Measurements from ENCODE around the gene ATP11C. TPM values are rescaled to one million over a fixed set of nuclear protein-coding genes. Genes with fewer than 3 reads are reported as not detected.

Gene ATP11C
- total RNA-seq, 4 donors from 2014 or later = 35.6 to 67.9 (median 52.4) TPM

DNA sequence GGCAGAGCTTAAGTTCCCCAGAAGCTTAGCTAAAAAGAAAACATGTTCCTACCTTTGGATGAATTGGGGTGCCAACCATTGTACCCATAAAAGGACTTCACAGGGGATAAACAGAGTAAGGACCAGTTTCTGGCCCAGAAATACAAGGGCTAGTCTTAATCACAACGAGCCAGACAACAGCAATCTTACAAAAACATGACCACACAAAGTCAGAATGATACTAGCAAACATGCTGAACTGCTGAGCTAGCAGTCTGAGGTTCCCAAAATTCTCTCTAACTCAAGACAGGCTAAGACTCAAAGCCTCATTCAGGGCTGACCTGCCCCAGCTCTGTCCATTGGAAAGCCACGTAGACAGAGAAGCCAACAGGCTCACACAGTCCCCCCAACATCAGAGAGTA is 40.3 kb downstream of the ATP11C start:
- Histone ChIP-seq H3K36me3 (no peaks in the 10 kb centered on the region), H3K4me1 (no peaks in the 10 kb centered on the region), H3K27me3 (no peaks in the 10 kb centered on the region), H3K27ac (no peak overlapping the region), H3K4me3 (no peak overlapping the region), H3K9me3 (no peaks in the 10 kb centered on the region)
- TF ChIP-seq POLR2A (IDR thresholded peaks at IDR 0.05) = no peak
- TF ChIP-seq, protein P1, sequence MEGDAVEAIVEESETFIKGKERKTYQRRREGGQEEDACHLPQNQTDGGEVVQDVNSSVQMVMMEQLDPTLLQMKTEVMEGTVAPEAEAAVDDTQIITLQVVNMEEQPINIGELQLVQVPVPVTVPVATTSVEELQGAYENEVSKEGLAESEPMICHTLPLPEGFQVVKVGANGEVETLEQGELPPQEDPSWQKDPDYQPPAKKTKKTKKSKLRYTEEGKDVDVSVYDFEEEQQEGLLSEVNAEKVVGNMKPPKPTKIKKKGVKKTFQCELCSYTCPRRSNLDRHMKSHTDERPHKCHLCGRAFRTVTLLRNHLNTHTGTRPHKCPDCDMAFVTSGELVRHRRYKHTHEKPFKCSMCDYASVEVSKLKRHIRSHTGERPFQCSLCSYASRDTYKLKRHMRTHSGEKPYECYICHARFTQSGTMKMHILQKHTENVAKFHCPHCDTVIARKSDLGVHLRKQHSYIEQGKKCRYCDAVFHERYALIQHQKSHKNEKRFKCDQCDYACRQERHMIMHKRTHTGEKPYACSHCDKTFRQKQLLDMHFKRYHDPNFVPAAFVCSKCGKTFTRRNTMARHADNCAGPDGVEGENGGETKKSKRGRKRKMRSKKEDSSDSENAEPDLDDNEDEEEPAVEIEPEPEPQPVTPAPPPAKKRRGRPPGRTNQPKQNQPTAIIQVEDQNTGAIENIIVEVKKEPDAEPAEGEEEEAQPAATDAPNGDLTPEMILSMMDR (IDR thresholded peaks at IDR 0.05) = no peak
- no peak for DNase-seq
- intact Hi-C loops (cut with DNase I; ENCODE audit: low total_unique reads) = no loop called here

DNA sequence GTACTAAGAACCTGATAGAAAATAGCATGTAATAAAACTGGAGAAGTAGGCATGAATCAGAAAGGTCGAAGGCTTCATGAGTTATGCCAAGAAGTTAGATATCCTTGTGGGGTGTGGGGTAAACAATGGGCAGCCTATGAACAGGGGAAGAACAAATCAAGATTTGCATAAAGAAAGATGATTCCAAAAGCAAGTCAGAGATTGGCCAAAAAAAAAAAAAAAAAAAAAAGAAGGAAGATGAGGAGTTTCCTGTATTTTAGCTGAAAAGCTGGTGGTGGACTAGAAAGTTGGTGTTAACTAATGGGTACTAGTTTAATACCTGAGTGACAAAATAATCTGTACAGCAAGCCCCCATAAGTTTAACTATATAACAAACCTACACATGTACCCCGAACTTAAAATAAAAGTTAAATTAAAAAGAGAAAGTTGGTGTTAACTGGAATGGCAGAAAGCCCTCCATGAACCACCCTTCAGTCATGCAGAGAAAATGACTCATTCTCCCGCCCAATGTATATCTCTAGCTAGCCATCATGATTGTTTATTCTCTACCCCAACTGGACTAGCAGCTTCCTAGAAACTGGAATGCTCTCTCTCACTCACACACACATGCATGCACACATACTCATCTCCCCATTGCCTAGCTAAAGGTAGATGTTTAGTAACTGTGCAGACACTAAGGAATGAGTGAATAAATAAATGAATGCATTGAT is 41.7 kb downstream of the ATP11C start:
- DNase-seq = no peak
- Histone ChIP-seq H3K27me3 (no peaks in the 10 kb centered on the region), H3K9me3 (no peaks in the 10 kb centered on the region), H3K36me3 (no peaks in the 10 kb centered on the region), H3K4me1 (no peaks in the 10 kb centered on the region), H3K4me3 (no peak overlapping the region), H3K27ac (no peak overlapping the region)
- intact Hi-C loops (cut with DNase I; ENCODE audit: low total_unique reads) = no loop called here
- TF ChIP-seq POLR2A (IDR thresholded peaks at IDR 0.05) = no peak
- TF ChIP-seq, protein P1 (IDR thresholded peaks at IDR 0.05) = no peak

- Histone ChIP-seq H3K4me3 (no peak overlapping the region), H3K4me1 (no peaks in the 10 kb centered on the region), H3K36me3 (no peaks in the 10 kb centered on the region), H3K9me3 (no peaks in the 10 kb centered on the region), H3K27me3 (no peaks in the 10 kb centered on the region), H3K27ac (no peak overlapping the region)
- intact Hi-C loops (cut with DNase I; ENCODE audit: low total_unique reads) = no loop called here
- DNase-seq = no peak
- no peak for TF ChIP-seq POLR2A (IDR thresholded peaks at IDR 0.05)
- TF ChIP-seq, protein P1 (IDR thresholded peaks at IDR 0.05) = no peak
Observed at GRCh38 chrX:139889760-139890159, 43.1 kb downstream of the ATP11C start.

GRCh38 chrX:139883984-139884383 is 48.9 kb downstream of the ATP11C start:
- Histone ChIP-seq H3K9me3 (no peaks in the 10 kb centered on the region), H3K36me3 (no peaks in the 10 kb centered on the region), H3K4me3 (no peak overlapping the region), H3K4me1 (no peaks in the 10 kb centered on the region), H3K27ac (no peak overlapping the region), H3K27me3 (no peaks in the 10 kb centered on the region)
- DNase-seq = no peak
- intact Hi-C loops (cut with DNase I; ENCODE audit: low total_unique reads) = no loop called here
- no peak for TF ChIP-seq POLR2A (IDR thresholded peaks at IDR 0.05)
- TF ChIP-seq, protein P1 (IDR thresholded peaks at IDR 0.05) = no peak

DNA sequence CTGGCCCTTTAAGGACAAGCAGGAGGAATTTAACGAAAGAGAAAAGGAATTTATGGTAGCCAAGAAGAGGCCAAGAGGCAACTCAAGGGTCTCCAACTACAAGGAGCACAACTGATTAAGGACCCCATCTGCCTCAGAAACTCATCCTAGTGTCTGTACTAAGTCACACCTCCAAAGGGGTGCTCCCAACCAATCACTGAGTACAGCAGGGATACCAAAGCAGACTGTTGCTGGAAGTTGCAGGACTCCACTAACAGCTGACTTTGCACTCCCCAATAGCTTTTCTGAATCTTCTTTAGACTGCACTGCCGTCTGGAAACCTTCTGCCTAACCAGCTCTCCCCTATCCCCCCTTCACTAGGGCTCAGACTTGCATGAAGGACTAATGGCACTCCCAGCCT is 50.6 kb downstream of the ATP11C start:
- Histone ChIP-seq H3K36me3 (no peaks in the 10 kb centered on the region), H3K4me3 (no peak overlapping the region), H3K9me3 (no peaks in the 10 kb centered on the region), H3K27me3 (no peaks in the 10 kb centered on the region), H3K27ac (no peak overlapping the region), H3K4me1 (no peaks in the 10 kb centered on the region)
- TF ChIP-seq, protein P1 (IDR thresholded peaks at IDR 0.05) = no peak
- no peak for TF ChIP-seq POLR2A (IDR thresholded peaks at IDR 0.05)
- DNase-seq = no peak
- intact Hi-C loops (cut with DNase I; ENCODE audit: low total_unique reads) = no loop called here

Data from uterus (tissue), 4 donors.